GM18526 (cell line): ENCODE results near the gene ME3.

Experiments used
- POLR2A ChIP-seq: IDR thresholded peaks from 3 replicates; pipeline ENCODE4 v1.6.1; 2011; ENCODE audit not compliant: insufficient read length; ENCODE audit errors: extremely low read depth

Gene ME3

DNA sequence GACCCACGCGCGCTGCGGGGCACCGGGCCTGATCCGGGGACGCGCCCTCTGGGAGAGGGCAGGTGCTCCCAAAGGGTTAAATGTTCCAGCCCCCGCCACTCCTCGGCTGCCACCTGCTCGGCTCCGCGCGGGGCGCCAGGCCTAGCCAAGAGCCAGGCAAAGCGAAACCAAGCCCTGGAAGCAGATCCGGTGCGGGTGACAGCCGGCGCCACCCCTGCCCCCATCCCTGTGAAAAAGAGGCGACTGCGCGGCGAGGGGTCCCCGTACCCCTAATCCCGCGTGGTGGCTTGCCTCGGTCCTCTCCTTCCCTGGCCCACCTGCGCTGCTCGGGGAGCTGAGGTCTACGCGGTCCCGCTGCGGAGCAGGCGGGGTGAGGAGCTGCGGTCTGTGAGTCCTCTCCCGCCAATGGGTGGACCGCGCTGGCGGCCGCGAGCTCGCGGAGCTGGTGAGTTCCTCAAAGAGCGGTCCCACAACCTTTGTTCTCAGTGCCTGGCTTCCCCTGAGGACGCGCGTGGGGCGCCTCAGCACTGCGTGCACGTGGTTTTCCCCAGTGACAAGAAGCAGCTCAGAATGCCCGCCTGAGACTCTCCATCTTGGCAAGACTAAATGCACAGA is at the start of gene ME3:
Gene ME3, minus strand, starts transcription at position 610 of the 615 bp plus-strand sequence.
- TF ChIP-seq POLR2A: no peak

DNA sequence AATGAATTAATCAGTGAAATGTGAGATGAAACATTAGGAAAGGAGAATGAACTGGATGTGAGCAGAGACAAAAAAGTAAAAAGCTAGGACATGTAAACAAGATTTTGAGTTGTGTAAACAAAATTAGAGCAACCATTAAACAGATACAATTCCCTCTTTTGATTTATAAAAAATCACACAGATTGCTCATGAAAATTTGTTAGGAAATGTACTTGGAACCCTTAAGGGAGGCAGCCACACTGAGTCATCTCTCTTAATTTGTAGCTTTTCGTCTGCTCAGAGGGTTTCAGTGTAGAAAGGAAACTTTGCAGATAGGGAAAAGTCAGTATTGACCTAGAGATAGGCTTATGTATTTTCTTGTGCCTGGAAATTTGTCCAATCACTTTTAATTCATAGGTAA is 49.6 kb upstream of the ME3 start:
- no peak for TF ChIP-seq POLR2A

DNA sequence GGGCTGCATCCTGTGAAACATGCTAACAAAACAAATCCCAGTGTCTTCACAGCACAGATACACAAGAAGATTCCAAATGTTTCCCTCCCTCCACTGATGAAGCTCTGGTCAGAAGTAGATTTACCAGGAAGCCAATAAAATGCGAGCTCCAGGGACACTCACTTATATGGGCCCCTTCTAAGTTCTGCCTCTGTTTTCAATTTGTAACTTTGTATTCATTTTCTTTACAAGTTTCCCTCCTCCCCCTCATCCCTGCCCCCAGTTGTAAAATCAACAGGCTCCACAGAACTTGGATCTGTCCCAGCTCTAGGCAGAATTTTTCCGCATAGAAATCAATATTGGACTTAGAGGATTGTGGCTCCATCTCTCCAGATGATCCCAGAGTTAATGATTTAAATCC is 48.1 kb upstream of the ME3 start:
- no peak for TF ChIP-seq POLR2A

DNA sequence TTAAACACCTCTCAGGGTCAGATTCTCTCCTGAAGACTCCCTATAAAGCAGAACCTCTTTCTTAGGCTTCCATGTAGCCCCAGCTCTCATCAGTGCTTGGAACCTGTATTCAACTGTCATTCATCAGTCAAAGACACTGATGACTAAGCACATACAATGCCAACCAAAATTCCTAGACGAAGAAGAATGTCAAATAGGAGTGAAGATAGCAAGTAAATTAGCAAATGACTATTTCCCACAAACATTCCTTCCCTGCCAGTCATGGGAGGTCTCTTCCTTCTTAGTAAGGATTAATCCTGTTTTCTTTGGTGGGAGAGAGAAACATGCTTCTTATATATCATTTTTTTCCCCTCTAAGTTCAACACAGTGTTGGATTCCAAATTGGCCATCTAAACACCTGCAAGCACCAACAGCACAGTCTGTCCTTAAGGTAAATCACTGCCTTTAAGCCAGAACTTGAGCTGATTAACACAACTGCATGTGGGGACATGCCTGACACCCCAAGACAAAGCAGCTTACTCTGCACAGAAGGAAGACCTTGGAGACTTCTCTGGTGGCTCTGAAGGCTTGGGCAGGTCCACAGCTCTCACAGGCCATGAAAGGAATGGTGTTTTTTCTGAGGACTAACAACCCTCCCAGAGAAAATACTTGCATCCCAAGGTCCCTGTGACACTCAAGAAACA is 47.5 kb upstream of the ME3 start:
- no peak for TF ChIP-seq POLR2A

DNA sequence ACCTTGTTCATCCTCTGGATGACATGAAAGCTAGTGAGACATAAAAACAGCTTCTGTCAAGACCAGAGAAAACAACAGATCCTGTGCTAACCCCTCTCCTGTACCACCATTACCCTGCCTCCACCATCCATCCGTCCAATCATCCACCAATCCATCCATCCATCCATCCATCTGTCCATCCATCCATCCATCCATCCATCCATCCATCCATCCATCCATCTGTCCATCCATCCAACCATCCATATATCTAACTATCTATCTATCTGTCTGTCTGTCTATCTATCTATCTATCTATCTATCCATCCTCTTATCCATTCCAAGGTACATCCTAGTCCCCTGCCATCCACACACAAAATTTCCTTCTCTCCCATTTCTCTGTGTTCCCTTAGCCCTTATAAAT is 46.6 kb upstream of the ME3 start:
- TF ChIP-seq POLR2A: no peak

DNA sequence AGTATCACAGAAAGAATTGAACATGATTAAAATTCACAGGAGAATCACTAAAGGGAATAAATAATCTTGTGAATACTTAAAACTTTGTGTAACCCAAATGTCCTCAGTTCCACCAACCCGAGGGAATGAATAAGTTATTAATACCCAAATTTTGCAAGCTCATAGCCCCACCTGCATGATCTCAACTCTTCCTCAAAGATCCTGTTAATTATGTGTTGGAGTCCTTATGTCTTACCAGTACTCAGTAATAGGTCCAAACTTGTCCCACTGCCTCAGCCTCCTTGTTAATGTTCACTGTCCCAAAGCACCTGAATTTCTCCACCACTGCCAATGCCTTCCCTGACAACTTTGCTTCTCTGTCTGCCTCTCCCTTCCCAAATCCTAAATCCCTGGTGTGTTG is 46.1 kb upstream of the ME3 start:
- TF ChIP-seq POLR2A: no peak

DNA sequence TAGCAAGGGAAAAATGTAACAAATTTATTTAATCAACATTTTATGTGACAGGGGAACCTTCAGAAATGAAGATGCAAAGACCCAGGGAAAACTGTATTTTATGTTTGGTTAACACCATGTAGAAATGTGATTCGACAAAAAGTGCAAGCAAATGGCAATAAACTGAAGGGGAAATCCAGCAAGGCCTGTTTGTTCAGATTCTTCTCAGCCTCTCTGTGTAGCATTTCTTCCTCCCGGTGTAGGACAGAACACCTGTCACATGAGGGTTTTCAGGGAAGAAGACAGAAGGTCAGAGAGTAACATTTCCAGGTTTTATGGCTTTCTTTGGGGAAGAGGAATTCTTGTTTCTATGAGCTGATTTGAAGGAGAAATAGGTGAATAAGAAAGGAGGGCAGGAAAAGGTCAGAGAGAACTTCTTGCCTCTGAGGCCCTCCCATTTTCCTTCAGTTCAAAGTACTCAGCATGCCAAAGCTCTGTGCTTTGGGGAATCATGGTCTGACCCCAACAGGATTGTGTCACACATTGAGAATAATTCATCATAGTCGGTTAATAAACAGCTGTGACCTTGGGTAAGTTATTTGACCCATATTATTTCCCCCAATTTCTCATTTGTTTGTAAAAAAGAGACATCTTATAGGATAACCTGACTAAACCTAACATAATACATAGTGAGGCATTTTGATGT is 45.5 kb upstream of the ME3 start:
- TF ChIP-seq POLR2A: no peak

DNA sequence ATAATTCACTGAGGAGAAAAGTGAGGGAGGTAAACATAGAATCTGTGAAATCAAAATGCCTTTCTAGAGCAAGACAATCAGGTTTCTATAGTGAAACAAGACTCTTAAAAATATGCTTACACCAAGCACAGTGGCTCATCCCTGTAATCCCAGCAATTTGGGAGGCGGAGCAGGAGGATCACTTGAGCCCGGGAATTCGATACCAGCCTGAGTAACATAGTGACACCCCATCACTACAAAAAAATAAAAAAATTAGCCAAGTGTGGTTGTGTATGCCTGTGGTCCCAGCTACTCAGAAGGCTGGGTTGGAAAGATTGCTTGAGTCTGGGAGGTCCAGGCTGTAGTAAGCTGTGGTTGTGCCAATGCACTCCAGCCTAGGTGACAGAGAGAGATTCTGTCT is 43.2 kb upstream of the ME3 start:
- no peak for TF ChIP-seq POLR2A

DNA sequence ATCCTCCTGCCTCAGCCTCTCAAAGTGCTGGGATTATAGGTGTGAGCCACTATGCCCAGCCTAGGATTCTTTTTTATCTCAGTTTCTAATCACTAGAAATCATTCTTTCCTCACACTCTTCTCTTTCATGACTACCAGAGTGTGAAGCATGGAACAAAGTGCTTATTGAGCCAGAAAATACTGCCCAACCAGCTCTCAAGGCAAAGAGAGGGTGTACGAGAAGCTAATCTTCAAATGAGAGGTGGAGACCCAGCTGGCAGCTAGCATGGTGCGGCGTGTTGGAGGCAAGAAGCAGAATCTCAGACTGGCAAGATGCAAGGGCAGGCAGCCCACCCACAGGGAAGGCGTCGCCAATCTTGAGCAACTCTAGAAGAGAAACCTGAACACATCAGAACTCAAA is 41.1 kb upstream of the ME3 start:
- TF ChIP-seq POLR2A: no peak

DNA sequence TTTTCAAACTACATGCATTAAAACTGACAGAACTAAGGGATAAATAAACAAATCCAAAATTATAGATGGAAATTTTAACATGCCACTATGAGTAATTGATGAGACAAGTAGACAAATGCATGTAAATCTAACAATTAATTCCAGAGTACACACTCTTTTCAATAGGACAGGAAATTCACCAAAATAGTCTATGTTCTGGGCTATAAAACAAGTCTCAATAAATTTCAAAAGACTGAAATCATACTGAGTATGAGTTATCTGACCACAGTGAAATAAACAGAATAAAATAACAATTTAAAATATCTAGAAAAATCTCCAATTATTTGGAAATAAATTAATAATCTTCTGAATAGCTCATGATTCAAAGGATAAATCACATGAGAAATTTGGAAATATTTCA is 38.5 kb upstream of the ME3 start:
- no peak for TF ChIP-seq POLR2A

DNA sequence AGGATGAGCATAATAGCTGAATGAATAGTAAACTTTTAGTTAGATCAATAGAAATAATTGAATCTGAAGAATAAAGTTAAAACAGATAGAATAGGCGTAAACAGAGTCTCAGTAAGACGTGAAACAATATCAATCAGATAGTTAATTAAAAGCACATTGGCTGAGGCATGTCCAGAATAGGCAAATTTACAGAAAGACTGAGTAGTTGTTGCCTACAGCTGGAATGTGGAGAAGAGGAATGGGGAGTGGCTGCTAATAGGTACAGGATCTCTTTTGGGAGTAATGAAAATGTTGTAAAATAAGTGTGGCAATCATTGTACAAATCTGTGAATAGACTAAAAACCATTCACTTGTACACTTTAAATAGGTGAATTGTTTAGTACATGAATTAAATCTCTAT is 36.3 kb upstream of the ME3 start:
- no peak for TF ChIP-seq POLR2A

DNA sequence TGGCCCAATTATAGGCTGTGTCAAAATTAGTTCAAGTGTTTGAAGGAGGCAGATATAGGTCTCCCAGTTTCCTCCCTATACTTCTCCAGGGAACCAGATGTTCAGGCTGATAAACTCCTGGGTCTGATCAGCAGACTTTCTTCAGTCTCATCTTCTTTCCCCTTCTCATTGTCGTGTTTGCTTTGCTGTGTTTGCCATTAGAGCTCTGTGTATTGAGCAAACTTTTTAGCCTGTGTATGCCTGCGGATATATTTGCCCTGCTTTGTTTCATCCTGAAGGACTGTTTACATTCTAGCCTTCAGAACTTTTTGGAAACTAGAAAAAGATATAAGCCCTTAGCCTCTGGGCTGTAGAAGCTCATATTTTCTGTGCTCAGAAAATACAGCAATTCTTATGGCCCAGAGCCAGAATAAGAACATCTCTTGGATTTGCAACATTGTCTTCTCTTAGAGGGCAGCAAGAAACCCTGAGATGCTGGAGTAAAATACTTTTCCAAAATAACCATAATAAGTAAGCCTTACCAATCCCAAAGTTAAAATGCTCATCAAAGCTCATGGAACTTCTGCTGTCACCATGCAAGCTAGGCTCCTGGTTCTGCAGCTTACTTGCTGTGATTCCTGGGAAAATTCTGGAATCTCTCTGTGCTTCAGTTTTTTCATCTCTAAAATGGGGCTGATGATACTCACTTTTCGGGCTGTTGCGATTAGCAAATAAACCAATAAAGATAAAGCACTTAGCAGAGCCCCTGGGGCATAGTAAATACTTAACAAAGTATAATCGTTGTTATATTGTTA is 34.1 kb upstream of the ME3 start:
- no peak for TF ChIP-seq POLR2A

DNA sequence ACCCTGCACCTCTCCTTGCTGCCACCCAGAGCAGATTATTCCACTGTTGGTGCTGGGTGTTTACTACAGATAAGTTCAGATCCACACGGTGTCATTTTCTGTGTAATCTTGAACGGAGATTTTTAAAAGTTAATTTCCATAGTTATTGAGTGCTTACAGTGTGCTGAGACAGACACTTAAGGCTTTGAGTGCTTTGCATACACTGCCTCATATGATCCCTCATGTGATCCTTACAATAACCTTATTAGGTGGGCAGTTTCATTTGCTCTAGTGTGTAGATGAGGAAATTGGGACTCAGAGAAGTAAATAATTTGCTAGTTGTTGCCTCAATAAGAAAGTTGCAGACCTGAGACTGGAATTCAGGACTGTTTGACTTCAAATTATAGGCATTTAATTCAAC is 32.3 kb upstream of the ME3 start:
- no peak for TF ChIP-seq POLR2A

DNA sequence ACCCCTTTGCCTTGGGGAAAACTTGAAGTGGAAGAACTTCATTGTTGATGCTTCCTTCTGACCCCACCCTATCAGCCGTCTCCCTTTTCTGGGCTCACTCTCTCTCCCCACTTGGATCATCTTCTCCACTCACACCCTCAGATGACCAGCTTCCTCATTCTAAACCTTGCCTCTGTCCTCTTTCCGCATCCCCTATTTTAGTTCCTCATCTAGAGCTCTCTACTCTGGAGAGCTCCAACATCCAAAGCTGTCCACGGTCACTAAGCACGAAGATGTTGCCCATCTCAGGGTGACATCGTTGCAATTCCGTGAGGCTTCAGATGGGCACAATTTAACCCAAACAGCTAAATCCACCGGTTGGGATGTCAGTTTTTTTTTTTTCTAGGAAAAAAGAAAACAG is 31.6 kb upstream of the ME3 start:
- no peak for TF ChIP-seq POLR2A

DNA sequence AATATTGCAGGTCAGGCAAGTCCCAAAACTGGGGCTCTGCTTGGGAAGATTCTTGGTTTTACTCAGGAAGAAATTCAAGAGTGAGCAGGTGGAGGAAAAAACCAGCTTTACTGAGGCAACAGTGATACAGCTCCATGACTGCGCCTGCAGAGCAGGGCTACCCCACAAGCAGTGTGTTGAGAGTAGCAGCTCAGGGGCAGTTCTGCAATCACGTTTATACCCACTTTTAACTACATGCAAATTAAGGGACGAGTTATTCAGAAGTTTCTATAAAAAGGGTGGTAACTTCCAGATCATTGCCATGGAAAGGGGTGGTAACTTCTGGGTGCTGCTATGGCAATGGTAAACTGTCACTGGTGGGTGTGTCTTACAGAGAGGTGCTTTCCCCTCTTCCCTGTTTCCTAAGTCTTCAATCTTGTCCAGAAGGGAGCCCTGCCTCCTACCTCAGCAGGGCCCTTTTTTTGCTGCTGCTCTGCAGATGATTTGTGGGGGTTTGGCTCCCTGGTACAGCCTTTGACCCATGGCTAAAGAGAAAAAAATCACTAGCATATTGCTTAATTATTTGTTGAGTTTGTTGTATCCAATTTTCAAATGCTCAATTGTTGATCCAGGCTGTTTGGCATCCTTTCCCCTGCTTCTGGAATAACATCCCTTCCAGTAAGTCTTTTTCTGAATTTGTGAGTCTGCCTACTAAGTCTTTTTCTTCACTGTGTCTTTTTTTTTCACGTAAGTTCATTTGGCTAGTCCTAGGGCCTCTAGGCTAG is 30.0 kb upstream of the ME3 start:
- no peak for TF ChIP-seq POLR2A
